NCI-H2081 (cell line): ENCODE data around the gene C2CD5.

ENCODE experiments used
- DNase-seq, 2 experiments: peaks; one replicate each; lab custom pipeline; 2025; lab: John Stamatoyannopoulos, UW

Gene C2CD5

DNA sequence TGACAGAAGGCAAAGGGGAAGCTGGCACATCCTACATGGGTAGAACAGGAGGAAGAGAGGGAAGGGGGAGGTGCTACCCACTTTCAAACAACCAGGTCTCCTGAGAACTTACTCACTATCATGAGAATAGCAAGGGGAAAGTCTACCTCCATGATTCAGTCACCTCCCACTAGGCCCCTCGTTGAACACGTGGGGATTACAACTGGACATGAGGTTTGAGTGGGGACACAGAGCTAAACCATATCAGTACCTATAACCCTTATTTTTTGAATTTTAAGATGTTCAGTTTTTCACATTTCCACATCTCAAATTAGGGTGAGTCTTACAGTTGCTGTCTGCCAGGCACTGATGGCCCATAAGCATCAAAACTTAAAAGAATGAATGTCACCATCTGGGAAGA lies 129.6 kb downstream of the C2CD5 start:
- DNase-seq: no peak

DNA sequence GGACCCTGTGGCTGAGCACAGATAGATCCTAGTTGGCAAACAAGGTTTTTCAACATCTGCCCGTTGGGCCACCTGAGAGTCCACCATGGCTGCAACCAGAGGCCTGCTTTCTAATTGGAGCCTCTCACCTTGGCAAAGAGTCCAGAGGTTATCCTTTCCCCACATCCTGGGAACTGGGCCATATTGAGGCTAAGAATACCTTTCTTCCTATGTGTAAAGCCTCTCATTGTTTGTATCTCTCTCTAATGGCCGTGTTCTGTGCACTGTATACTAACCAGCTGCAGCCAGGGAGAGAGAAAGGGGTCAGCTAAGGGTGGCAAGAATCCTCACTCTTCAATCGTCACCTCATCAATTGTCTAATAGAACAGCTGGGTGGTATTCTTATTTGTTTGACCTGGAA lies 130.8 kb downstream of the C2CD5 start:
- no peak for DNase-seq

DNA sequence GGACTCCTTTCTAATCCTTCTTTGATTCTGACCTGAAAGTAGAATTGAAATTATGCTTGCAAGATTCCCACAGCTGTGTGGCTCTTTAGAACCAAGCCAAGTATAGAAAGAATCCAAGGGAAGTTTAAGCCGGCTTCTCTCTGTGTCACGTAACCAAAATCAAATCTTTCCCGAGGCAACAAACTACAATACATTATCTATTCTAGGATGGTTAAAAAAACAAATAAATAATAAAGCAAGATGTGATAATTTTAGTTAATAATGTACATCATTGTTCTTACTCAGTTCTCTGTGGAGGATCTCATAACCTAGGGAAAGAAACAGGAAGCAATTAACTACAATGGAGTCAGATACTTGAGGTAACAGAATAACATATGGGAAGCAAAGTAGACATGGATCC lies 131.8 kb downstream of the C2CD5 start:
- no peak for DNase-seq

DNA sequence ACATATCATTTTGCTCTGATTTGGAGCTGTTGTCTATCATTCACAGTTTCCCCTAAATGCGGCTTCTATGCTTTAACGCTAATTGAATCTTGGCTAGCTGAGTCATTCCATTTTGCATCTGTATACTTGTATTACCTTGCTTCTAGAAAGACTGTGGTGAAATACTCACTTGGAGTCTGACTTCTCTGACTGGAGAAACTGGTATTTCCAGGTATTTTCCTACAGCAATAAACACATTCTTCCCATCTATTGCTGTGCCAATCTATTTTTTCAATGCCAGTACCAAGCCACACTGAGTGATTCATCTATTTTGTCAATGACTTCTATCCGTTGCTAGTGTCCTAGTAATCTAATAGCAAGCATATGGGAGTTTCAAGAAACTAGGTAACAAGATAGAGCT lies 133.9 kb downstream of the C2CD5 start:
- DNase-seq: no peak

DNA sequence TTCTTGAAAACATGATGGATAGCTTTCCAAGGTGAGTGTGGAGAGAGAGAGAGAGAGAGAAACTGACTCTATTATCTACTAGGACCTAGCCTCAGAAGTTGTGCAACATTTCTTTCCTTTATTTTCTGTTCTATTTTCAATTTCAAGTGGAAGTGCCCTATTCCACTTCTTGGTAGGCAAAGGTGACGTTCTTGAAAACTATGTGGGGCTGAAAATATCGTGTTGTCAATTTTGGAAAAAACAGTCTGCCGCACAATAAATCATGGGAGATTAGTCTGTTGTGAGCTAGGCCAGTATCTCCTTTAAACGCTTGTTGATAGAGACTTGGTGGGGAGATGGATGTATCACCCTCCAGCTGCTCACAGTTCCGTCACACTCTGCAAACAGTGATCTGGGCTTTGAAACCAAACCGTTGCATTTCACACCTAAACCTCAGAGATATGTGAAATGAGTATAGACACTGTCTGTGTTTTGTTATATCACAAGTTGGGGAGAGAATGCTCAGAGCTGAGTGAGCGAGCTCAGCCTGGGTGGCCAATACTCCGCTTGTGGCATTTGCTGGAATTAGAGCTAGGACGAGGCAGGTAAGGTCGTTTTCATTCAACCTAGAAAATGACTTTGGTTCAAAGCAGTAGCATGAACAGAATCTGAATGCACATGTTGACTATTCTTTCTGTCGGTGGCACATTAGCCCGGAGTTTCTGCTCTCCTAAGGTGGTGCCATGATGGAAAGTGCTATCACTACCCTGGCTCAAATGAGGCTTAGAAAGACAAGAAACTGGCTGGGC lies 134.8 kb downstream of the C2CD5 start:
- DNase-seq: no peak

DNA sequence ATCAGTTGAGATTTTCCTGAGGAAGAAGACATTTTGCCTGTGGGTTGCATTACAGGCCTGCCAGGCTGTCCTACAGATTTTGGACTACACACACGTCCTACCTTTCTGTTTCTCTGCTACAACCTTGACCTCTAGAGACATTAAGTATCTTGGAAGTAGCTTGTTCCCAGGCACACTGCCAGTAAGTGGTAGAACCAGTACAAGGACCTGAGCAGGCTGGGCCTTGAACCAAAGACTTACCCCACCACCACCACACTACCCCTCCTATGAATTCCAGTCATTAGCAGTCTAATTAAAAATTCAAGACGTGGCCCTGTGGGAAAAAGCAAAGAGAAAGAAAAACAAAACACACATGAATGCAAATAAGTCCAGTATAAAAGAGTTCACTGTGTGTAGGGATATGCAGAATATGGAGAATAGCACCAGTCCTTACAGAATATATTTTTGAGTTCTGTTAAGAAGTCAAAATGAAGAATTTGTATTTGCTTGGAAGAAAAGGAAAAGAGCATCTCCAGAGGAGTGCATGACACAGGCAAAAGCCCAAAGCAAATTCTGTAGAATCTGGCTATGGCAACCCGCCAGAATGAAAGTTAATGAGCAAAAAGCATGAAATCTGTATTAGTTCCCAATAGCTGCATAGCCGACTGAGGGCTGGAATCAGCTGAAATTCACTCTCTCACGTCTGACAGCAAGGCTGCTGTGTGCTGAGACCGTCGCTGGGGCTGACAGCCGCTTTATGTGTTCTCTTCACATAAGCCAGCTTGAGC lies 135.5 kb downstream of the C2CD5 start:
- DNase-seq: no peak

DNA sequence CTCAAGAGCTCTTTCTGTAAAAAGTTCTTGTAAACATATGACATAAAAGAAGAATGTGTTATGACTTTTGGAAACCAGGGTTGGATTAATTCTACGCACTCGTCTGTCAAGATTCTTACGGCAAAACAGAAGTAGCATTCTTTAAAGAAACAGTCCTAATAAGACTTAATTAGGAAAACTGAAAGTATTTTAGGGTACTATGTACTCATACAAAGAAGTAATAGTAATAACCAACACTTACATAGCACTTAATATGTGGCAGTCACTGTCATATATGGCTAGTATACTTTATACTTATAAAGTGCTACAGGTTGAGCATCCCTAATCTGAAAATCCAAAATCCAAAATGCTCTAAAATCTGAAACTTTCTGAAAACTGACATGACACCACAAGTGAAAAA lies 136.9 kb downstream of the C2CD5 start:
- no peak for DNase-seq

DNA sequence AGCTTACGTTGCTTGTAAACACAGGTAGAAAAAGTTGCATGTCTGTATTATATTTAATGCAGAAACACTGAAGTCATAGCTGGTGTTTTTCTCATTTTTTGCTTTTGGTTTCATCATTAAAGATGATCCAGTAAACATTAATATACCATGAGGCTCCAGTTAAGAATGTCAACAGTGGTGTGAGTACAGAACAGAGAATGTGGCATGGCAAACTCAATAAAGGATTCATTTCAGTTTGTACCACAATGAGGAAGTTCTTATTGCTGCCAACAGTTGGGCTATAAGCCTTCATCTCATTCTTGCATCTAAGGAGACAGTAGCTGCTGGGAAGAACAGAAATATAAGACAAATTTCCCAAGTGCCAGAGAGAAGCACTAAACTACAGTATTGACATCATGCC lies 137.7 kb downstream of the C2CD5 start:
- no peak for DNase-seq

DNA sequence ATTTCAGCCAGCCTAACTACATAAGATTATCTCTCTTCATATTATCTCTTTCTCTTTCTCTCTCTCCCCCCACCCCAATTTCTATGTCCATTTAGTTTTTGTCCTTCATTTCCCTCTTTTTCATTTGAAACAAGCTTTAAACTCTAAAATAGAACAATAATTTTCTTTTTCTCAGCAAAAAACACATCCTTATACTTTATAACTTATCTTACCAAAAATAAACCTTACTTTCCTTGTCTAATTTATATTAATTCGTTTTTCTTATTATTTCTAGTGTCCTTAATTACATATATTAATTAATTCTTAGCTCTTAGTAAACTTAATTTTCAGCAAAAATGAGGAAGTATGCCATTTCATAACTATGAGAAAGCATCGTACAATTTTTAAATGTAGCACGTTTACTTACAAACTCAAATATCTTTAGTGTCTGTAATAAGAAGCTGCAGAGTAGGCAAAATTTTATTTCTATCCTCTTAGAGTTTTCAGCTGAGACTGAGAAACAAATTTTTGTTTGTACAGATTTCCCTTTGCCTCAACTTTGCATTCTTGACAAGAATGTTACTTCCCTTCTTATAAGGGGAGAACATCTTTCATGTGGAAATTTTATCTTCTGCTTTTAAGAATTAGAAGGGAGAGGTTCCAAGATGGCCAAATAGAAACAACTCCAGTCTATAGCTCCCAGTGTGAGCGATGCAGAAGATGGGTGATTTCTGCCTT lies 144.7 kb downstream of the C2CD5 start:
- DNase-seq: no peak
